Lower leg skin (tissue), 4 donors: ENCODE data around the gene ENDOD1. TPM values are rescaled to one million over a fixed set of nuclear protein-coding genes. Genes with fewer than 3 reads are reported as not detected.
"Not testable (repeated sequence)": the region's sequence is repeated elsewhere in the genome, so short reads cannot be mapped to it uniquely, and the experiment has no call there.

Source experiments
- DNase-seq, 2 donors: peaks; one replicate each; pipeline ENCODE4 v3.0.0-alpha.2; 2019; ENCODE audit warnings: low spot score in 2 of 2
- H3K4me3 ChIP-seq: fragments of 200-600 bp; sonication (generic); 2 replicates; pipeline ENCODE4 v1.5.1; 2017; ENCODE audit warnings: mild to moderate bottlenecking, low read depth; ENCODE audit not compliant: poor library complexity, severe bottlenecking
- CTCF ChIP-seq, 3 donors: fragments of 450-650 bp; IDR thresholded peaks; one replicate each; pipeline ENCODE4 v1.5.1; 2016; ENCODE audit warnings: antibody characterized with exemption in 3 of 3, mild to moderate bottlenecking in 3 of 3, moderate library complexity in 2 of 3
- POLR2A ChIP-seq, 2 donors: fragments of 450-650 bp; IDR thresholded peaks; one replicate each; pipeline ENCODE4 v1.6.1; 2016 to 2017; ENCODE audit warnings: antibody characterized with exemption in 2 of 2, mild to moderate bottlenecking in 1 of 2, moderate library complexity in 1 of 2
- WGBS, 2 donors: methylation state at CpG; one replicate each; pipeline ENCODE4 v1.1.5; 2018; 5-methylcytosine and 5-hydroxymethylcytosine counted together
- intact Hi-C: fragments of 100-400 bp; cut with DNase I; formaldehyde crosslinking; loops from one replicate; pipeline ENCODE4 v1.15.0; 2023; ENCODE audit warnings: low total_unique reads
- total RNA-seq, 4 donors: library from RNA; depleted of rRNA; stranded (reverse); fragments of >200 nt; gene quantifications; one replicate each; pipeline ENCODE4 v1.1.0, GENCODE V29; 2016

Gene ENDOD1
- total RNA-seq, 4 donors from 2014 or later: 57.6 to 113 (median 87.2) TPM

GRCh38 chr11:95135155-95135554 lies 45.5 kb downstream of the ENDOD1 start:
- WGBS, 2 donors: 36% methylated on average over 5 of the region's 6 CpGs
- no peak for TF ChIP-seq POLR2A (IDR thresholded peaks at IDR 0.05)
- TF ChIP-seq CTCF (IDR thresholded peaks at IDR 0.05): no peak
- no peak overlapping the region for H3K4me3 ChIP-seq

GRCh38 chr11:95135880-95136279 lies 46.2 kb downstream of the ENDOD1 start:
- DNase-seq: no peak
- 90 to 97% methylated on average over 2 of the region's 2 CpGs for WGBS, 2 donors
- no peak overlapping the region for H3K4me3 ChIP-seq
- intact Hi-C loops: no loop called here
- TF ChIP-seq CTCF (IDR thresholded peaks at IDR 0.05) (no peak), POLR2A (IDR thresholded peaks at IDR 0.05) (no peak)

More at GRCh38 chr11:95135155-95135554, 45.5 kb downstream of the ENDOD1 start:
- no peak for DNase-seq
- intact Hi-C loops: no loop called here

GRCh38 chr11:95136747-95137146 lies 47.1 kb downstream of the ENDOD1 start:
- intact Hi-C loops, DNase-seq, H3K4me3 ChIP-seq: not testable (repeated sequence)
- WGBS, 2 donors: 88 to 98% methylated on average over 4 of the region's 4 CpGs

GRCh38 chr11:95137299-95137698 lies 47.7 kb downstream of the ENDOD1 start:
- DNase-seq: no peak
- TF ChIP-seq POLR2A (IDR thresholded peaks at IDR 0.05): no peak
- TF ChIP-seq CTCF (IDR thresholded peaks at IDR 0.05): no peak
- H3K4me3 ChIP-seq: no peak overlapping the region
- intact Hi-C loops: no loop called here

GRCh38 chr11:95138448-95138847 lies 48.8 kb downstream of the ENDOD1 start:
- H3K4me3 ChIP-seq: no peak overlapping the region
- intact Hi-C loops: no loop called here
- DNase-seq: no peak
- WGBS, 2 donors: 49 to 55% methylated on average over 2 of the region's 2 CpGs
- TF ChIP-seq POLR2A (IDR thresholded peaks at IDR 0.05): no peak
- no peak for TF ChIP-seq CTCF (IDR thresholded peaks at IDR 0.05)

- intact Hi-C loops: no loop called here
- H3K4me3 ChIP-seq: no peak overlapping the region
- WGBS, 2 donors: 77 to 81% methylated on average over 4 of the region's 4 CpGs
- no peak for TF ChIP-seq POLR2A (IDR thresholded peaks at IDR 0.05)
- no peak for TF ChIP-seq CTCF (IDR thresholded peaks at IDR 0.05)
- DNase-seq: no peak
Observed at GRCh38 chr11:95140397-95141033, 50.9 kb downstream of the ENDOD1 start.
